Stomach (tissue), 9 donors: ENCODE data around the gene CYGB. TPM values are rescaled to one million over a fixed set of nuclear protein-coding genes. Genes with fewer than 3 reads are reported as not detected.
"Not testable (repeated sequence)": the region's sequence is repeated elsewhere in the genome, so short reads cannot be mapped to it uniquely, and the experiment has no call there.

Experiments used
- DNase-seq, 2 donors: peaks; one replicate each; pipeline versions ENCODE4 v3.0.0 to v3.0.0-alpha.2; 2013 to 2019
- H3K27ac ChIP-seq, 5 donors: fragments of 200-600 bp in 4 of 5; sonication (generic) in 4 of 5; one replicate each; pipeline ENCODE4 v1.5.1; 2013 to 2019; ENCODE audit warnings: mild to moderate bottlenecking in 1 of 5, moderate library complexity in 1 of 5
- H3K27me3 ChIP-seq, 3 donors: fragments of 200-600 bp; sonication (generic); one replicate each; pipeline ENCODE4 v1.5.1; 2017 to 2019; ENCODE audit warnings: mixed run types in 1 of 3
- H3K36me3 ChIP-seq, 4 donors: fragments of 200-600 bp; sonication (generic); 1 replicate in 3 of 4; 2 replicates in 1 of 4; pipeline ENCODE4 v1.5.1; 2016 to 2019
- H3K4me1 ChIP-seq, 4 donors: fragments of 200-600 bp; sonication (generic); one replicate each; pipeline ENCODE4 v1.5.1; 2016 to 2019
- H3K4me3 ChIP-seq, 4 donors: fragments of 200-600 bp; sonication (generic) in 3 of 4; one replicate each; pipeline ENCODE4 v1.5.1; 2016 to 2019; ENCODE audit warnings: mild to moderate bottlenecking in 1 of 4
- H3K9me3 ChIP-seq, 4 donors: fragments of 200-600 bp; sonication (generic); one replicate each; pipeline ENCODE4 v1.5.1; 2016 to 2019
- EP300 ChIP-seq: sonication (generic); formaldehyde crosslinking; IDR thresholded peaks from one replicate; pipeline ENCODE4 v1.6.1; 2017; ENCODE audit warnings: antibody characterized with exemption
- POLR2A ChIP-seq, 4 donors: fragments of 450-650 bp; IDR thresholded peaks; one replicate each; pipeline ENCODE4 v1.6.1; 2016; ENCODE audit warnings: antibody characterized with exemption in 4 of 4, control low read depth in 2 of 4, mild to moderate bottlenecking in 1 of 4, moderate library complexity in 1 of 4
- POLR2AphosphoS5 ChIP-seq, 3 donors: sonication (generic); formaldehyde crosslinking; IDR thresholded peaks; one replicate each; pipeline ENCODE4 v1.6.1; 2016; ENCODE audit warnings: antibody characterized with exemption in 3 of 3
- WGBS, 5 donors: extraction: QIAGEN DNeasy Blood & Tissue Kit in 3 of 5; methylation state at CpG; one replicate each; pipeline versions ENCODE4 v1.1.5 to v1.1.7; 2013 to 2018; 5-methylcytosine and 5-hydroxymethylcytosine counted together
- intact Hi-C: fragments of 100-400 bp; cut with DNase I; formaldehyde crosslinking; loops from one replicate; pipeline ENCODE4 v1.15.1; 2023; ENCODE audit warnings: low total_unique reads
- polyA plus RNA-seq, 3 donors: library from polyadenylated mRNA; stranded (reverse); fragments of 200-250 nt; gene quantifications; one replicate each; pipeline ENCODE4 v1.2.3, GENCODE V29; 2013
- total RNA-seq, 5 donors: library from RNA; depleted of rRNA; stranded (reverse); fragments of >200 nt; gene quantifications; one replicate each; pipeline versions ENCODE4 v1.1.0 to v1.2.3, GENCODE V29; 2014 to 2016
- TF ChIP-seq, protein P1 (sequence below), 7 experiments: fragments of 450-650 bp in 4 of 7; fragments of 200-600 bp in 3 of 7; sonication (generic) in 3 of 7; IDR thresholded peaks; one replicate each; pipeline ENCODE4 v1.5.1; 2016 to 2019; ENCODE audit warnings: antibody characterized with exemption in 7 of 7, control low read depth in 2 of 7, mild to moderate bottlenecking in 1 of 7
- donor health status: healthy with polysubstance abuse.
- donor health status: Bipolar disorder and iron deficiency.
- donor health status: healthy.

Gene CYGB
- total and polyA plus RNA-seq, 8 donors = 6.8 to 101 (median 35.9) TPM; not detected in 1

DNA sequence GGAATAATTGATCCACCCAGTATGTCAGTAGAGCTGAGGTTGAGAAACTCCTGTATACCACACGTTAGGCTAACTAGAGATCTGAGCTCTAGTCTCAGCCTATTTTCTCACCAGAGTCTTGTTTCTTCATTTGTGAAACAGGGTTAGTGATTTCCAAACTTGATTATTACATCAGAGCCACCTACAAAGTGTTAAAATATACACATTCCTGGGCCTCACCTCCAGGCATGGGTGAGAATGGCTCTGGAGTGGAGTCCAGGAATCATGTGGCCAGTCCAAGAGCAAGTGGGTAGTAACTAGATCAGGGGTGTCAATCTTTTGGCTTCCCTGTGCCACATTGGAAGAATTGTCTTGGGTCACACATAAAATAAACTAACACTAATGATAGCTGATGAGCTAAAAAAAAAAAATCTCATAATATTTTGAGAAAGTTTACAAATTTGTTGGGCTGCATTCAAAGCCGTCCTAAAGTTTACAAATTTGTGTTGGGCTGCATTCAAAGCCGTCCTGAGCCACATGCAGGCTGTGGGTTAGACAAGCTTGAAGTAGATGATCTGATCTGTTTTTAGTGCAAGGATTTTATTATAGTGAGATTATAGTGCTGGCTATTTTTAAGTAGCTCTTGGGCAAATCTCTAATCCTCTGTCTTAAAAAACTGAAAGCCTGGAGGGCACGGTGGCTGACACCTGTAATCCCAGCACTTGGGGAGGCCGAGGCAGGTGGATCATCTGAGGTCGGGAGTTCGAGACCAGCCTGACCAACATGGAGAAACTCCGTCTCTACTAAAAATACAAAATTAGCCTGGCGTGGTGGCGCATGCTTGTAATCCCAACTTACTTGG lies 22.7 kb upstream of the CYGB start:
- 66 to 78% (median 75%) methylated on average over 10 of the region's 10 CpGs for WGBS, 5 donors
- TF ChIP-seq POLR2AphosphoS5 (IDR thresholded peaks at IDR 0.05) (no peak), POLR2A (IDR thresholded peaks at IDR 0.05) (no peak), EP300 (no peak)
- TF ChIP-seq, protein P1, sequence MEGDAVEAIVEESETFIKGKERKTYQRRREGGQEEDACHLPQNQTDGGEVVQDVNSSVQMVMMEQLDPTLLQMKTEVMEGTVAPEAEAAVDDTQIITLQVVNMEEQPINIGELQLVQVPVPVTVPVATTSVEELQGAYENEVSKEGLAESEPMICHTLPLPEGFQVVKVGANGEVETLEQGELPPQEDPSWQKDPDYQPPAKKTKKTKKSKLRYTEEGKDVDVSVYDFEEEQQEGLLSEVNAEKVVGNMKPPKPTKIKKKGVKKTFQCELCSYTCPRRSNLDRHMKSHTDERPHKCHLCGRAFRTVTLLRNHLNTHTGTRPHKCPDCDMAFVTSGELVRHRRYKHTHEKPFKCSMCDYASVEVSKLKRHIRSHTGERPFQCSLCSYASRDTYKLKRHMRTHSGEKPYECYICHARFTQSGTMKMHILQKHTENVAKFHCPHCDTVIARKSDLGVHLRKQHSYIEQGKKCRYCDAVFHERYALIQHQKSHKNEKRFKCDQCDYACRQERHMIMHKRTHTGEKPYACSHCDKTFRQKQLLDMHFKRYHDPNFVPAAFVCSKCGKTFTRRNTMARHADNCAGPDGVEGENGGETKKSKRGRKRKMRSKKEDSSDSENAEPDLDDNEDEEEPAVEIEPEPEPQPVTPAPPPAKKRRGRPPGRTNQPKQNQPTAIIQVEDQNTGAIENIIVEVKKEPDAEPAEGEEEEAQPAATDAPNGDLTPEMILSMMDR (IDR thresholded peaks at IDR 0.05) = no peak
- H3K36me3 ChIP-seq = peaks cover 11 to 39% (median 29%) of the 10 kb centered on the region in 4 donors
- H3K4me1 ChIP-seq = peaks cover 39 to 64% (median 50%) of the 10 kb centered on the region in 4 donors
- intact Hi-C loops = no loop called here
- peak overlapping the region in 4 of 5 donors; percentile 32 to 91 (median 64) for H3K27ac ChIP-seq
- H3K4me3 ChIP-seq = peak overlapping the region in 2 of 4 donors; percentile 85 to 86
- no peaks in the 10 kb centered on the region for H3K27me3 ChIP-seq
- no peak for DNase-seq
- H3K9me3 ChIP-seq = no peaks in the 10 kb centered on the region

GRCh38 chr17:76559460-76559859 lies 22.0 kb upstream of the CYGB start:
- H3K9me3 ChIP-seq, DNase-seq, H3K27me3 ChIP-seq, intact Hi-C loops: not testable (repeated sequence)
- 62 to 76% (median 70%) methylated on average over 7 of the region's 7 CpGs for WGBS, 5 donors
- Histone ChIP-seq H3K27ac (peak overlapping the region in 3 of 5 donors; percentile 88 to 91 (median 91)), H3K4me3 (peak overlapping the region in 3 of 4 donors; percentile 70 to 86 (median 85)), H3K4me1 (peaks cover 39 to 61% (median 51%) of the 10 kb centered on the region in 4 donors), H3K36me3 (peaks cover 6 to 32% (median 21%) of the 10 kb centered on the region in 4 donors)

DNA sequence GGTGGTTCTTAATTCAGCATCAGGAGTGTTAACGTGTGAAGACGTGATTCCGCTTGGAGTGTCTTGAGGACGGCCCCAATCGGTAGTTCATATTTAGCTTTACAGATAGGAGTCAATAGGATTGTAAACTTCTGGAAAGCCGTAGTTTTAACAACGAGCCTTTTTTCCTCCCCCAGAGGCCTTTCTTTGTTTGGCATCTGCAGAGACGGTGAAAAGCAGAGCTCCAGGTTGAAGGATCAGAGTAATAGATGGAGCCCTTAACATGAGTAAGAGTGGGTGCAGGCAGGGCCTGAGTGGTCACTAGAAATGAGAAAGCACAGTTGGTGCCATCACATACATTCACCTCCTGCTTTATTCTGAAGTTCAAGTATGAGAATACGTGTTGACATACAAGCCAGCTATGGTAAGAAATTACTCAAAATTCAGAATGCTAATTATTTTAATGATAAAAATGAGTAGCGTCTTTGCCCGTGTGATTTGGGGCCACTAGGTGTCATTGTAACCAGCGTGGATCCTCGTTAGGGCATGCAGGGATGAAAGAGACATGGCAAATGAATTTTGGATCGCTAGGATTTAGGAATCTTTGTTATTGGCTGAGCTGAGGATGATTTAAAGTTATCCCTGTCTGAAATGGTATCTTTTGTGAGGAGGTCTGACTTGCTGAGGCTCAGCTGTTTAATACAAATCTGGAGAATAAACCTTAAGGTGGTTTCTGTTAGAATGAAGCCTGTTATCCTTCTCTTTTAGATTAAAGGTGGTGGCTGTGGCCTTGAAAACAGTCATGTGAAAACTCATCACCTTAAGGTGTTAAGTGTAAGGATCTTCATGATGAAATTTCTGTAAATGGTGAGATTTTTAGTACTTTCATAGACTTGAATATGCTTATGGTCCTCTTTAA lies 20.9 kb upstream of the CYGB start:
- TF ChIP-seq, protein P1 (IDR thresholded peaks at IDR 0.05) = peak in 5 of 7 experiments; percentile 23 to 41 (median 31)
- no peak for TF ChIP-seq EP300

GRCh38 chr17:76557368-76558197 lies 20.1 kb upstream of the CYGB start:
- peaks cover 0 to 14% (median 9%) of the 10 kb centered on the region in 4 donors for H3K36me3 ChIP-seq
- H3K27ac ChIP-seq = peak overlapping the region; percentile 87 to 91 (median 91)
- intact Hi-C loops = no loop called here
- DNase-seq = peak; percentile 95 to 98
- H3K9me3 ChIP-seq = no peaks in the 10 kb centered on the region
- TF ChIP-seq, protein P1 (IDR thresholded peaks at IDR 0.05) = peak in 4 of 7 experiments; percentile 19 to 64 (median 45)
- TF ChIP-seq POLR2A (IDR thresholded peaks at IDR 0.05) (peak in 2 of 4 donors; percentile 51 to 86), EP300 (no peak), POLR2AphosphoS5 (IDR thresholded peaks at IDR 0.05) (peak; percentile 78 to 97 (median 91))
- no peaks in the 10 kb centered on the region for H3K27me3 ChIP-seq
- H3K4me3 ChIP-seq = peak overlapping the region; percentile 70 to 86 (median 80)
- WGBS, 5 donors = 0 to 1% (median 0%) methylated on average over 52 to 55 of the region's 55 CpGs
- H3K4me1 ChIP-seq = peaks cover 36 to 62% (median 48%) of the 10 kb centered on the region in 4 donors

More for the DNA sequence above, 20.9 kb upstream of the CYGB start:
- Histone ChIP-seq H3K27ac (peak overlapping the region; percentile 87 to 91 (median 91)), H3K36me3 (peaks cover 2 to 22% (median 16%) of the 10 kb centered on the region in 4 donors), H3K9me3 (no peaks in the 10 kb centered on the region), H3K4me3 (peak overlapping the region; percentile 70 to 86 (median 80)), H3K27me3 (no peaks in the 10 kb centered on the region), H3K4me1 (peaks cover 39 to 66% (median 50%) of the 10 kb centered on the region in 4 donors)
- intact Hi-C loops = no loop called here
- whole genome bisulfite sequencing, 5 donors = 1 to 2% (median 1%) methylated on average over 14 of the region's 14 CpGs
- peak in 1 of 2 donors; percentile 65 for DNase-seq
